ENCODE measurements around the gene SLC50A1.
A peak's percentile ranks its signal among the peaks of the same experiment; 100 is the strongest.
"Not testable (repeated sequence)": the region's sequence is repeated elsewhere in the genome, so short reads cannot be mapped to it uniquely, and the experiment has no call there.

The SLC50A1 gene

DNA sequence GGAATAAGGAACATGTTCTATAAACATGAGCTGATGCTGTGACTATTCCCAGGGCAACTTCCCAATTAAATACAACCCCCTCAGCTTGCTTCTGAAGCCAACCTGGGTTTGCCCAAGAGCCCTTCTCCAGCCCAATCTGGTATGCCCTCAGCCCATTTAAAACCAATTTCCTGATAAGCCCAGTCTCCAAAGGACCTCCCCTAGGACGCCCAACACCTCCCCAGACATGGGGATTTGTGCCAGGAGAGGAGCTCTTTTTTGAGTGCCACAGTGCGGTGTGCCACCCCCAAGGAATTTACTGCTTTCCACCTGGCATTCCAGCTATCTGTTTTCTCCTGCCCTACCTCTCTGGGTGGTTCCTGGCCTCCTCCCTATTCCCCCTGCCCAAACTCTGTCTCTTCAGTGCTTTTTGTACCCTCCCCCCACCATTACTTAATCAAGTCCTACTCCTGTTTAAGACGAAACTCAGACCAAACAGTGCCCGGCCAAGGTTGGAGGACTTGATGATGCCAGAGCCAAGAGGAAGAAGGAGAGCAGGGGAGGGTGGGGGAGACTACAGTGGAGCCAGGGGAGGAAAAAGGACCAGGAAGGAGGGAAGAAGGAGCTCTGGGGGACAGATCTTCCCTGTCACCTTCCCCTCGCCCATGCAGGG, 19.4 kb upstream of the SLC50A1 start:
- no peak for DNase-seq (ENCODE audit: low read depth in 2 of 2)

DNA sequence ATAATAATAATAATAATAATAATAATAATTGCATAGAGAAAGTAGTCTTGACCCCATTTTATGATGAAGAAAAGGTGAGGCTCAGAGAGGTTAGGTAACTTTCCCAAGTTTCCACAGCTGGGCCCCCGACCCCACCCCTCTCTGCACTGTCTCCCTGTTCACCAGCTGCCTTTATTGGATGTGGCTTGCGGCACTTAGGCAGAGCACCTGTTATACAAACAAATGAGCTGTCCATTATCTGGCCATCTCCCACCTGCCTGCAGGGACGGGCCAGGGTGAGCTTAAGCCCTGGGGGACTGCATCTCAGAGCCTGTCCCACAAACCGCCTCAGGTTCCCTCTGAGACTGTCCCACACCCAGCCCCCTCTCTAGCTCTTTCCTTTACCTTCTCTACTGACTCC, 18.0 kb upstream of the SLC50A1 start:
- DNase-seq (ENCODE audit: low read depth in 2 of 2), result no peak

- not testable (repeated sequence) for DNase-seq (ENCODE audit: low read depth in 2 of 2)
Observed at GRCh38 chr1:155118090-155118489, 17.6 kb upstream of the SLC50A1 start.

DNA sequence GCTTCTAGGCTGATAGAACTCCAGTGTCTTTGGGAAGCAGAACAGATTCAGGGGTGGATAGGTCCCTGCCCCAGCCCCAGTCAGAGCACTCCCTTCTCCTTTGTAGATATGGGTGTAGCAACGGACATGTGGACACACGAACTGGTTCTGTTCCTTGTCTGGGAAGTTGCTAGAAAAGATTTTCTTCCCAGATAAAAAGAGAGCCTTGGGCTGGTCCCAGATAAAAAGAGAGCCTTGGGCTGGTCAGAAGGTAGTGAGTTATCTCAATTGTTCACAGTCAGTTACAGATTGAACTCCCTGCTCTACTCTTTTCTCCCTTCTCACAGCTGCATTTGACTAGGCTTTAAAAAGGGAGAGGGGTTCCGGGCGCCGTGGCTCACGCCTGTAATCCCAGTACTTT, 15.4 kb upstream of the SLC50A1 start:
- DNase-seq (ENCODE audit: low read depth in 2 of 2), result no peak

GRCh38 chr1:155121249-155121648, 14.4 kb upstream of the SLC50A1 start:
- no peak for DNase-seq (ENCODE audit: low read depth in 2 of 2)

DNA sequence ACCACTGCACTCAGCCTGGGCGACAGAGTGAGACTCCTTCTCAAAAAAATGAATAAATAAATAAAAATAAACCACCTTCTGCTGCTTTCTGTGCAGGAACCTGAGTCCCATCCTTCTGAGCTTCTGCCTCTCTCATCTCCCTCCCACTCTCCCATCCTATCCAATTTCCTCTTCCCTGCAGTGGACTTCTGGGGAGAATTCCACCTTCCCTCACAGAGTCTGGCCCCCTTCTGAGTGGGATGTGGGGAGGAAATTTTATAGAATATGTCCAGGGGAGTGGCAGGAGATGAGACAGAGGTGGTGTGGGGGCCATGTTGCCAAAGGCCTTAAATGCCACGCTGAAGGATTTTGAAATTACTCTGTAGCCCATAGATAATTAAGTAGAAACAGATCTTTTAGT, 13.3 kb upstream of the SLC50A1 start:
- DNase-seq (ENCODE audit: low read depth in 2 of 2), result no peak

GRCh38 chr1:155123801-155124200, 11.9 kb upstream of the SLC50A1 start:
- DNase-seq (ENCODE audit: low read depth in 2 of 2), result no peak

GRCh38 chr1:155124503-155125463, 10.9 kb upstream of the SLC50A1 start:
- no peak for DNase-seq (ENCODE audit: low read depth in 2 of 2)

GRCh38 chr1:155125511-155125945, 10.1 kb upstream of the SLC50A1 start:
- DNase-seq (ENCODE audit: low read depth in 2 of 2), result no peak

GRCh38 chr1:155125946-155126555, 9.6 kb upstream of the SLC50A1 start:
- no peak for DNase-seq (ENCODE audit: low read depth in 2 of 2)

DNA sequence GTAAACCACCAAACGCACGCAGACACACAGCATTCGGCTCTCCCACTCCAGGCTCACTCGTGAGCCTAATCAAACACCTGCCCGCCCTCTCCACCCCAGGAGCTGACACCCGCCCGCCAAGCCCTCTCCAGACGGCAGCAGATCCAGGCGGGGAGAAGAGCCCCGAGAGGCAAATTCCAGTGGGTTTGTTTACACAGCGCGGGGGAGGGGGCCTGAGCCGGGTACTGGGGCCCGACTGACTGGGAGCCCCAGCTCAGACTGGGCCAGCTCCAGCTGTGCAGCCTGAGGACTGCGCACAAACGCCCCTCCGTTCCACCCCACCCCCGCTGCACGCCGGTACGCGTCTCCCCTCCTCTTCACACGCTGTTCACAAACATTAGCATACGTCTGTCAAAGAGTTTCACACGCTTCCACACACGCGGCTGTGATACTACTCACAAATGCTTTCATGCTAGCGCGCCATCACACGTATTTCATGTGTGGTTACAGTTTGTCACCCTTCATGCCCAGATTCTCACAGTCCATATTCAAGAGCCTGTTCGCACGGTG, 9.0 kb upstream of the SLC50A1 start:
- DNase-seq (ENCODE audit: low read depth in 2 of 2), result no peak

DNA sequence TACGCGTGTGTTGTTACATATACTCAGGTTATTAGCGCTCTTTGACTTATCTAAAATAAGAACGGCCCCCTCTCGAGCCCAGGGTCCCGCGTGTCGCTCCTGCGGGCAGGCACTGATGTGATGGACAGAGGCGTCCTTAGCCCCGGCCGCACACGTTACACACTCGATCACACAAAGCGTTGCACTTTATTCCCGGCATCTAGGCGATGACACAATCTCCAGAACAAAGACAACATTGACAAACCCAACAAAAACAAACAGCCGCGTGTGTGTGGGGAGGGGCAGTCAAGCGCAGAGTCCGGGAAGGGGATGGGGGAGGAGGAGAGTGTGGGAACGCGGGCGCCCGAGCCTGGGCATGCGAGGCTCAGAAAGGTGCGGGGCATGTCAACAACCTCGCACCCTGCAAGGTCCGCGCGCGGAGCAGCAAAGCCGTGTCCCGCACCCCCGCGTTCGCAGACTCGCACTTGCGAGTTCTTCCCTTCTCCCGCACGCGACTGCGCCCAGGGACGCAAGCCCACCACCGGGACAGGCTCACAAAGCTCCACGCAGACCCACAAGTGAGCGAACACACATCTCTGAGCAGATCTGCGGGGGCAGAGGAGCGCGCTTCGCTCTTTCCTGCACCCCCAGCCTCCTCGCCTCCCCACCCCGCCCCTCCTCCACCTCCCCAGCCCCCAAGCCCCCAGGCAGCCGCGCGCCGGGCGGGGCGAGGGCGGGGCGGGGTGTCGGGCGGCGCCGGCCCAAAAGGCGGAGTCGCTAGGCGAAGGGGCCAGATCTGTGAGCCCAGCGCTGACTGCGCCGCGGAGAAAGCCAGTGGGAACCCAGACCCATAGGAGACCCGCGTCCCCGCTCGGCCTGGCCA, 8.3 kb upstream of the SLC50A1 start, which contains the start of gene EFNA1:
Gene EFNA1, plus strand, starts transcription at position 772 of the 862 bp plus-strand sequence. CDS start 102 bp downstream, outside the sequence.
- DNase-seq (ENCODE audit: low read depth in 2 of 2), result peak in 1 of 2 donors; percentile 14

DNA sequence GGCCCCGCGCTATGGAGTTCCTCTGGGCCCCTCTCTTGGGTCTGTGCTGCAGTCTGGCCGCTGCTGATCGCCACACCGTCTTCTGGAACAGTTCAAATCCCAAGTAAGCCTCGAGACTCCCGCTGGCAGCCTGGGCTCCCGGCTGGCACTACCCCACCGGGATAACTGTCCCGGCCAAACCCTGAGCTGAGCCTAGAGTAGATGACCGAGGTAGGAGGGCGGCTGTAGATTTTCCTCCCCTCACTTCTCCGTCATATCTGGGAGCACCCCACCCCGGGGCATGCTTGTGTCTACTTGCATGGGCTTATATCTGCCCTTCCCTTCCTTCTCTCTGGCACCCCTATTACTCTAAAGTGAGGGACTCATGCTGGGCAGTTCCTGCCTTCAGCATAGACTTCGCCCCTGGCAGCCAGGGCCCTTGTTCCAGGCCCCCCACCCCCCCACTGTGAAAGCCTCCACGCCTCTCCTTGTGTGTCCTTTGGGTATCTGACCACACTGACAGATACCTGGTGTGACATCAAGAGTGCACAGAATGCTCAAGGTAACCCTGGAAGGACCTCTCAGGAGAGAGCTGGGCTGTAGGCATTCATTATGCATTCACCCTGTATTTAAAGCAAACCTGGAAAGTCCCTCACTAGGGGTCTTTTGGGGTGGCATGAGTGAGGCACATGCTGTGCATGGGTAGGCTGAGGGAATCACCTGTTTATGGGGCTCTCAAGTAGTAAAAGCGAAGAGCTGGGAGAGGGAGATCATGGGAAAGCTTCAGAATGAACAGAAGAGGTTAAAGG, 7.5 kb upstream of the SLC50A1 start:
- no peak for DNase-seq (ENCODE audit: low read depth in 2 of 2)

GRCh38 chr1:155128755-155129473, 6.7 kb upstream of the SLC50A1 start:
- no peak for DNase-seq (ENCODE audit: low read depth in 2 of 2)

GRCh38 chr1:155130272-155131006, 5.2 kb upstream of the SLC50A1 start:
- no peak for DNase-seq (ENCODE audit: low read depth in 2 of 2)

DNA sequence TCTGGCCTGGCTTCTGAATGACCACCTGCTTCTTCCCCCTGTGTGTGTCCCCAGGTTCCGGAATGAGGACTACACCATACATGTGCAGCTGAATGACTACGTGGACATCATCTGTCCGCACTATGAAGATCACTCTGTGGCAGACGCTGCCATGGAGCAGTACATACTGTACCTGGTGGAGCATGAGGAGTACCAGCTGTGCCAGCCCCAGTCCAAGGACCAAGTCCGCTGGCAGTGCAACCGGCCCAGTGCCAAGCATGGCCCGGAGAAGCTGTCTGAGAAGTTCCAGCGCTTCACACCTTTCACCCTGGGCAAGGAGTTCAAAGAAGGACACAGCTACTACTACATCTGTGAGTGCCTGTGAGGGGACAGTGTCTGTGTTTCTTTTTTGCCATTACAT, 4.4 kb upstream of the SLC50A1 start:
- no peak for DNase-seq (ENCODE audit: low read depth in 2 of 2)

- DNase-seq (ENCODE audit: low read depth in 2 of 2), result no peak
Observed at GRCh38 chr1:155131856-155132255, 3.8 kb upstream of the SLC50A1 start.

GRCh38 chr1:155133799-155134281, 1.8 kb upstream of the SLC50A1 start:
- no peak for DNase-seq (ENCODE audit: low read depth in 2 of 2)

- no peak for DNase-seq (ENCODE audit: low read depth in 2 of 2)
Observed at GRCh38 chr1:155134322-155134721, 1.3 kb upstream of the SLC50A1 start.
